ENCODE results near the gene HSF2. TPM values are rescaled to one million over a fixed set of nuclear protein-coding genes. Genes with fewer than 3 reads are reported as not detected.
A peak's percentile ranks its signal among the peaks of the same experiment; 100 is the strongest.
"Not testable (repeated sequence)": the region's sequence is repeated elsewhere in the genome, so short reads cannot be mapped to it uniquely, and the experiment has no call there.

HSF2 gene
- total RNA-seq, 1 experiment from 2014 or later = 26.0 TPM

DNA sequence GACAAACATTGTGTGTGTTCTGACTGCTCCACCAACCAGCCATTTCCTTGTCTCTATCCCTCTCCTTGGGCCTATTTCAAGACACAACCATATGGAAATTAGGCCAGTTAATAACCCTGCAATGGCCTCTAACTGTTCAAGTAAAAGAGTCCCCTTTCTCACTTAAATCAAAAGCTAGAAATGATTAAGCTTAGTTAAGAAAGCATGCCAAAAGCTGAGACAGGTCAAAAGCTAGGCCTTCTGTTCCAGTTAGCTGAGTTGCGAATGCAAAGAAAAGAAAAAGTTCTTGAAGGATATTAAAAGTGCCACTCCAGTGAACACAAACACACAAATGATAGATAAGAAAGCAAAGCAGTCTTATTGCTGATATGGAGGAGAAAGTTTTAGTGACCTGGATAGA is 49.6 kb downstream of the HSF2 start:
- DNase-seq (ENCODE audit: low read depth) = no peak

DNA sequence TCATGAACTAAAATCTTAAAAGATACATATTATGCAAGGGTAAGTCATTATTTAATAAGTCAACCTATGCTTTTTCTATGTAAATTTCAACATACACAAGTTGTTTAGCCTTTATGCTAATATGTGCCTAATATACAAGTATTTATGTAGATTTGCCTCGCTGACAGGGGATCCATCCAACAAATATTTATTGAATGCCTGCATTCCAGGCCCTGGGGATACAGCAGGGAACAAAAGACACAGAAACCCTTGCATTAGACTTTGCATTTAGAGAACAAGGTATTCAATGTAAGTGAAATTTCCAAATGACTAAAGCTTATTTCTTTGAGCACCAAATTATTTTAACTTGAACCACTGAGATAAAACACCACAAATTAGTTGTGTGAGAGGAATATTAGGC is 53.1 kb downstream of the HSF2 start:
- no peak for DNase-seq (ENCODE audit: low read depth)

DNA sequence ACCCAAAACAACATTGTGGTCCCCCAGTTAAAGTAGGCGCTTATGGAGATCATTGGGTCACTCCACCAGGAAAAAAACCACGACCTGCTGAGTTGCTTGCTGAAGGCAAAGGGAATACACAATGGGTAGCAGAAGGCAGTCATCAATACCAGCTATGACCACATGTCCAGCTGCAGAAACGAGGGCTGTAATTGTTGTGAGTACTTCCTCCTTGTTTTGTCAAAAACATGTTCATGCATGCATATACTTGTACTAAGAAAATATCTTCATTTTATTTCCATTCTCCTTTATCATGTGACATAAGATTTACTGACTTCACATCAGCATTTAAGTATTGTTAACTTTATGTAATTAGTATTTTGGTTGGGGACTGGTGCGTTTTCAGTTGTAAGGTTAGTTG is 55.2 kb downstream of the HSF2 start:
- no peak for DNase-seq (ENCODE audit: low read depth)

DNA sequence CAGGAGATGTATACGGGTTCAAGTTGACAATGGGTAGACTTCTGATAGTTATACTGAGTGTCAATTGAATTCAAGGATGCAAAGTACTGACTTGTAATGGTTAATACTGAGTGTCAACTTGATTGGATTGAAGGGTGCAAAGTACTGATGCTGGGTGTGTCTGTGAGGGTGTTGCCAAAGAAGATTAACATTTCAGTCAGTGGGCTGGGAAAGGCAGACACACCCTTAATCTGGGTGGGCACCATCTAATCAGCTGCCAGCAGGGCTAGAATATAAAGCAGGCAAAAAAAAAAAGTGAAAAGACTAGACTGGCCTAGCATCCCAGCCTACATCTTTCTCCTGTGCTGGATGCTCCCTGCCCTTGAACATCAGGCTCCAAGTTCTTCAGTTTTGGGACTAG is 55.7 kb downstream of the HSF2 start:
- DNase-seq (ENCODE audit: low read depth) = not testable (repeated sequence)

DNA sequence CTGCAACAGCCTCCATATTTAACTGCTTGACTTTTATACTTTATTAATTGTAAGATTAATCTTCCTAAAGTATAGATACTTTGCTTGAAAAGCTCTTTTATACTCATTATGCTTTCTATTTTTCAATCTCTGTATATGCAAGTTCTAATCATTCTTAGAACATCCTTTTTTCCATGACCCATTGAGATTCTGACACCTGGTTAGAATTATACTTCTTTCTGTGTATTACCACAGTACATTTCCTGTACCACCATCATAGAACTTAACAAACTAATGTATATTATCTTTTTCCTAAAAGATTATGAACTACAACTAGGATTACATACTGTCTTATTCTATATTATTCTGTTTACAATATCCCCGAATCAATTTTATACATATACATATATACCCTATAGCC is 58.6 kb downstream of the HSF2 start:
- DNase-seq (ENCODE audit: low read depth) = no peak

DNA sequence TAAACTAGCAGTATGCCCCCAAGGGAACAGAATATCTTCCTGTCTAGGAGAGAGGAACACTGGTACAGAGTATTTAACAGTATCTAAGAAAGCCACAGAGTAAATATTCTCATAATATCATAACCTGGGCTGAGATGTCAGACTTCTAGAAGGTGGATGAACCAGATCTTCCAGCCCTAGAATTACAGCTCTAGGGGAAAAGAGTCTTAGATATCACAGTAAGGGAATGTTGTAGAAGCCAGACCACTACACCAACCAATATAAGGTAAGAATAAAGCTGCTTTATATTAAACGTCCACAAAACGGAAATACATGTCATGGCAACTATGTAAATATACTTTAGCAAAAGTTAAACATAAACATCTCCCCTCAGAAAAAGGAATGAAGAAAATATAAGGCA is 59.8 kb downstream of the HSF2 start:
- DNase-seq (ENCODE audit: low read depth) = no peak

DNA sequence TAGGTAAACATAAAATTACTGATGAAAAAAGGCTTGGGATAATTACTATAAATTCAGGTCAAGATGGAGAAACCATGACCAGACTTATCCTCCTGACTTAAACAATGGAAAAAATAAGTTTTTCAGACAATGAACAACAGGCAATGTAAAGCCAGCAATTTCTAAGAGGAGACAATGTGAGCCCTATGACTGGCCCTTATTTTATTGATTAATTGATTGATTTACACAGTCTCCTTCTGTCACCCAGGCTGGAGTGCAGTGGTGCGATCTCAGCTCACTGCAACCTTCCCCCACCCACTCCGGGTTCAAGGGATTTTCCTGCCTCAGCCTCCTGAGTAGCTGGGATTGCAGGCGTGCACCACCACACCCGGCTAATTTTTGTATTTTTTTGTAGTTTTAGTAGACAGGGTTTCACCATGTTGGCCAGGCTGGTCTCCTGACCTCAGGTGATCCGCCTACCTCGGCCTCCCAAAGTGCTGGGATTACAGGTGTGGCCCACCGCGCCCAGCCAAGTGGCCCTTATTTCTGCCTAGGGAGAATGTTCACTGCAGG is 60.5 kb downstream of the HSF2 start:
- DNase-seq (ENCODE audit: low read depth) = not testable (repeated sequence)

DNA sequence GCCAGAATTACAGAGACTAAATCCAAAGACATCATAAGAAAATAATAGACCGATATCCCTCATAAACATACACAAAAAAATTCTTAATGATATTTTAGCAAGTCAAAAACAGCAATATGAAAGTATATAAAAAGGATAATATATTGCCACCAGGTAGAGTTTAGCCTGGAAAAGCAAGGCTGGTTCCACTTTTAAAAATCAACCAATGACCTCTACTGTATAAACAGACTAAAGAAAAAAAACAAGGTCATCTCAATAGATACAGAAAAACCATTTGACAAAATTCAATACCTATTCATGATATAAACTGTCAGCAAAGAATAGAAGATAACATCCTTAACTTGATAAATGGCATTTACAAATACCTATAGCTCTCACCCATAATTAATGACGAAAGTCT is 62.4 kb downstream of the HSF2 start:
- DNase-seq (ENCODE audit: low read depth) = no peak

DNA sequence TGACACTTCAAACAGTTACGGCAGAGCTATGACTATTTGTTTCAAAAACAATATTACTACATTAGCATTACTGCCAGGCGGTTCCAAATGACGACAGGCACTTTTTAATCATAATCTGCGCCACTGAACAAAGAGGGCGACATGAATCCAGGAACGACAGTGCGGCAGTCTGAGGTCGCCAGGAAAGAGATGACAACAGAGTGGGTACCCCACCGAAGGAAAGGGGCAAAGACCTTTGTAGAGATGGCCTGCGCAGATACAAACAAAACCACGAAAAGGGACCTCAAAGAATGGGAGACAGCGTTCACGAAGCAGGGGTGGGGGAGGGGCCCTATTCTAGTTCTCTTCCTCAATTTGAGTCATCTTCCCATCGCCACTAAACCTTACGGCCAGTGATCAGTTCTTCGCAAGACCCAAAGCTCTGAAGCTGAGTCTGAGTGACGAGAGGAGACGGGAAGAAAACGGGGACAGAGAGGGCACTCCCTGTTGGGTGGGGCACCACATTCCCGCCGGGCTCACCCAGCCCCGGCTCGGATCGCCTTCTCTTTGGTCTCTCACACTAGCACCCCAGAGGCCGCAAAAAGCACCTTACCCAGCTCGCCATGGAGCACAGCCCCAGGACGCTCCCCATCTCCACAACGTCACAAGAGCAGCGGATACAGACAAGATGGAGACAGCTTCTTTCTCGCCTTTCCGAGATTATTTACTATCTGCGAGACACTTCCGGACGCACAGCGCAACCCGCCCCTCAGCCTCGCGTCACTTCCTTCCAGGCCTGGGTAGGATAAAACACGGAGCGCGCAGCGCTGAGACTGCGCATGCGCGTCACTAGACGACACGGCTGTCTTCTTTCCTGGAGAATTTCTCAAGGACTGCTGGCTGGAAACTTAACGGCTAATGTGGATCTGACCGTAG is 71.9 kb downstream of the HSF2 start, which contains the start of gene SERINC1:
TSS of gene SERINC1 (minus strand) at position 701 of the 915 bp plus-strand sequence. CDS start at position 631, 70 bp downstream.
- DNase-seq (ENCODE audit: low read depth) = peak; percentile 90

DNA sequence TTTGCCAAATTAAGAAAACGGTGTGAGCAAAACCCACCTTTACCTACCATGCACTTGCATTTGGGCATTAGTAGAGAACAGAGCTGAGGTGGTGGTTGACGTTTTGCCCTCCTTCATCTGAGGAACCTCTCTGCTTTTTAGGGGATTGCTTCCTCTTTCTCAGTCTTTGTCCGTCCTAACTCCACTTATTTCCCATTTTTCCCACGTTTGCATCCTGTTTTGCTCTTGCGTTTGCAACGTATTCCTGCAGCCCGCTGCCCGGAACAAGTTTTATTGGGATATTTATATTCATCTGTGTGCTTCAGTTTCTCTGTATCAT is 72.5 kb downstream of the HSF2 start:
- no peak for DNase-seq (ENCODE audit: low read depth)

DNA sequence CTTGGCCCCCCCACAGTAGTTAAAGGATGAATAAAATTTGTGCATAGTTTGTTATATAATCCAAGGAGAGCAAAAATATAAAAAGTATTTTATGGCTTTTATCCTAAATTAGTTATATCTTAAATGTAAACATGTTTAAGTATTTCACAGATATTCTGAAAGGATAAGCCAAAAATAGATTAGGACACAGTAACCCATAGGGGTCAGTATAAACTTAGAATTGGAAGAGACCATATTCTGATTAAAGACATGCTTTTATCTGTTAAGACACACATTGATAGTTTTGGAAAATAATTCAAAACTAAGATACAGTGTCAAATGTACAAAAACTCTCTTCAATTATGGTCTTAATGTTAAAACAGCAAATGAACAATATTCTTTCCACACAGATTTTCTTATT is 76.7 kb downstream of the HSF2 start:
- DNase-seq (ENCODE audit: low read depth) = no peak

DNA sequence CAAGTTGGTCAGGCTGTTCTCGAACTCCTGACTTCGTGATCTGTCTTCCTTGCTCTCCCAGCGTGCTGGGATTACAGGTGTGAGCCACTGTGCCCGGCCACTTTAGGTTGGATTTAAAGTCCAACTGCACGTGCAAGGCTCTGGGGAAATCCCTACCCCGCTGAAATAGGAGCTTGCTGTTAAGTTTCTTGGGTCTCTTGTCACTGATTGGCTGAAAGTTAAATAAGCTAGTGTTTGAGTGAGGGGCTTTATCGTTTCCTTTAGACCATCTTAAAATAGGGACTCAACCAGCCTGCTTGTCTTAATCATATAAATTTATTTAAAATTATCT is 83.3 kb downstream of the HSF2 start:
- DNase-seq (ENCODE audit: low read depth) = no peak

Small RNA genes within 50 kb of the gene (small RNA-seq; reads per million reads assigned to genes)
- gene Z99129.1 = not detected

Other genes starting within 250 kb of the HSF2 start
- gene SERINC1, start 72.2 kb downstream of the HSF2 start, total RNA-seq (2014; rRNA removed; shearing (Covaris generic)) = 67.0 and 78.5 TPM in 2 replicates
- gene PKIB, start 210.8 kb downstream of the HSF2 start, total RNA-seq (2014; rRNA removed; shearing (Covaris generic)) = 0.23 and 1.3 TPM in 2 replicates